Measurements from ENCODE around the gene RNASEL. TPM values are rescaled to one million over a fixed set of nuclear protein-coding genes. Genes with fewer than 3 reads are reported as not detected.

Gene RNASEL
- total and polyA plus RNA-seq, 2 donors (not counting 3 experiments of a cell fraction or from before 2014, with no cell fraction given), result 0.59 to 1.9 TPM

DNA sequence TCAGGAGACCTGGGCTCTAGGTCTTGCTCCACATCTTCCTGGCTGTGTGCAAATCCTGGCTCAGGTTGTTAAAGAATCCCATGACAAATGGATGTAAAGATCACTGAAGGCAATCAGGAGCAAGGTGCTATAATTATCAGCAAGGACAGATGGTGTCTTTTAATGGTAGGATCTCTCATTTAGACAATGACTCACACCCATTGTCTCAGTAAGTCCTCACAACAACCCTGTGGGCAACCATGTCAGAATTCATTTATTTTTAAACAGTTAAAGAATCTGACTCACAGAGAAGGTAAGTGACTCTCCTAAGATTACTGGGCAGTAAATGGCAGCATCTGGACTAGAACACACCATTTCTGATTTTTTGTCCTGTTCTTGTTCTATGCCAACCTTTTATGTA is 32.8 kb downstream of the RNASEL start:
- no peaks in the 10 kb centered on the region for H3K36me3 ChIP-seq (ENCODE audit: control insufficient read depth in 2 of 2, extremely low read depth in 1 of 2, insufficient read depth in 2 of 2, low read length in 2 of 2)
- no peaks in the 10 kb centered on the region for H4K20me1 ChIP-seq (replicated peaks; ENCODE audit: control insufficient read depth, extremely low read depth, insufficient read depth, low read length)
- TF ChIP-seq EZH2 (IDR thresholded peaks at IDR 0.05; ENCODE audit: borderline replicate concordance, low read depth, low read length, severe bottlenecking) (no peak), GATA2 (IDR thresholded peaks at IDR 0.05; ENCODE audit: insufficient read depth, insufficient read length, low read depth, low read length) (no peak), JUN (IDR thresholded peaks at IDR 0.05; ENCODE audit: borderline replicate concordance, insufficient read depth, insufficient read length, low read depth) (no peak), MYC (IDR thresholded peaks at IDR 0.05; ENCODE audit: low read depth, low read length) (no peak), POLR2A (IDR thresholded peaks at IDR 0.05; ENCODE audit: low read depth, low read length) (no peak), FOS (IDR thresholded peaks at IDR 0.05; ENCODE audit: borderline replicate concordance, insufficient read depth, low read length) (no peak), POLR2AphosphoS5 (IDR thresholded peaks at IDR 0.05; ENCODE audit: insufficient read depth, low read depth, low read length) (no peak)
- TF ChIP-seq, protein P1, sequence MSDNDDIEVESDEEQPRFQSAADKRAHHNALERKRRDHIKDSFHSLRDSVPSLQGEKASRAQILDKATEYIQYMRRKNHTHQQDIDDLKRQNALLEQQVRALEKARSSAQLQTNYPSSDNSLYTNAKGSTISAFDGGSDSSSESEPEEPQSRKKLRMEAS (IDR thresholded peaks at IDR 0.05; ENCODE audit: insufficient read depth, insufficient read length), result no peak
- TF ChIP-seq, protein P2, sequence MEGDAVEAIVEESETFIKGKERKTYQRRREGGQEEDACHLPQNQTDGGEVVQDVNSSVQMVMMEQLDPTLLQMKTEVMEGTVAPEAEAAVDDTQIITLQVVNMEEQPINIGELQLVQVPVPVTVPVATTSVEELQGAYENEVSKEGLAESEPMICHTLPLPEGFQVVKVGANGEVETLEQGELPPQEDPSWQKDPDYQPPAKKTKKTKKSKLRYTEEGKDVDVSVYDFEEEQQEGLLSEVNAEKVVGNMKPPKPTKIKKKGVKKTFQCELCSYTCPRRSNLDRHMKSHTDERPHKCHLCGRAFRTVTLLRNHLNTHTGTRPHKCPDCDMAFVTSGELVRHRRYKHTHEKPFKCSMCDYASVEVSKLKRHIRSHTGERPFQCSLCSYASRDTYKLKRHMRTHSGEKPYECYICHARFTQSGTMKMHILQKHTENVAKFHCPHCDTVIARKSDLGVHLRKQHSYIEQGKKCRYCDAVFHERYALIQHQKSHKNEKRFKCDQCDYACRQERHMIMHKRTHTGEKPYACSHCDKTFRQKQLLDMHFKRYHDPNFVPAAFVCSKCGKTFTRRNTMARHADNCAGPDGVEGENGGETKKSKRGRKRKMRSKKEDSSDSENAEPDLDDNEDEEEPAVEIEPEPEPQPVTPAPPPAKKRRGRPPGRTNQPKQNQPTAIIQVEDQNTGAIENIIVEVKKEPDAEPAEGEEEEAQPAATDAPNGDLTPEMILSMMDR (IDR thresholded peaks at IDR 0.05; ENCODE audit: extremely low read depth in 1 of 2, insufficient read depth in 1 of 2, low read depth in 1 of 2, low read length in 2 of 2), result no peak
- H3K9ac ChIP-seq (replicated peaks; ENCODE audit: extremely low read depth, insufficient read depth, low read length), result no peak overlapping the region
- no peaks in the 10 kb centered on the region for H3K9me3 ChIP-seq (replicated peaks; ENCODE audit: control insufficient read depth, insufficient read depth, low read length)
- no TSS peak for BruUV-seq (replicated peaks)
- POLR2A ChIA-PET, result no interaction called here
- H3K79me2 ChIP-seq (ENCODE audit: control insufficient read depth, insufficient read depth, low read length), result no peaks in the 10 kb centered on the region
- no peak overlapping the region for H3K27ac ChIP-seq (ENCODE audit: insufficient read depth, low read depth, low read length)
- dilution Hi-C loops (cut with MboI; ENCODE audit: extremely low pct_ligation_motif_present, low sequenced_read_pairs), result no loop called here
- no peak for DNase-seq (ENCODE audit: low read depth, low spot score)
- intact Hi-C loops (cut with micrococcal nuclease), result no loop called here
- H3K9me1 ChIP-seq (replicated peaks; ENCODE audit: control insufficient read depth, extremely low read depth, insufficient read depth, low read length), result no peaks in the 10 kb centered on the region
- H3K4me3 ChIP-seq (replicated peaks in 1 of 3; ENCODE audit: insufficient read depth in 1 of 3, low read depth in 1 of 3, low read length in 3 of 3), result no peak overlapping the region
- H3K4me2 ChIP-seq (ENCODE audit: insufficient read depth, low read length), result no peak overlapping the region
- no peak for FAIRE-seq
- H3K4me1 ChIP-seq (ENCODE audit: control insufficient read depth, extremely low read depth, insufficient read depth, low read length), result no peaks in the 10 kb centered on the region
- H3K27me3 ChIP-seq (ENCODE audit: control insufficient read depth in 2 of 2, insufficient read depth in 2 of 2, low read length in 2 of 2), result no peaks in the 10 kb centered on the region
- CTCF ChIA-PET, result interaction anchor here (1.5 kb wide), 1 partner anchor 39 kb away, joined by 4 read pairs; no protein-coding TSS in a partner anchor
- no peak overlapping the region for H2AFZ ChIP-seq (ENCODE audit: low read depth, low read length)
